ENCODE measurements around the gene VPS72. TPM values are rescaled to one million over a fixed set of nuclear protein-coding genes. Genes with fewer than 3 reads are reported as not detected.
A peak's percentile ranks its signal among the peaks of the same experiment; 100 is the strongest.
"Not testable (repeated sequence)": the region's sequence is repeated elsewhere in the genome, so short reads cannot be mapped to it uniquely, and the experiment has no call there.

The VPS72 gene
- total RNA-seq, 1 donor from 2014 or later, result 35.0 TPM

- peak overlapping the region; percentile 82 for H3K27ac ChIP-seq (ENCODE audit: low read depth, low read length)
- H3K27me3 ChIP-seq (ENCODE audit: control insufficient read depth in 3 of 3, insufficient read depth in 3 of 3, low read length in 3 of 3), result not testable (repeated sequence)
- peak overlapping the region; percentile 87 to 95 (median 94) for H3K9ac ChIP-seq (ENCODE audit: low read depth in 1 of 3, low read length in 3 of 3)
Measured at GRCh38 chr1:151188667-151189066, 1.3 kb downstream of the VPS72 start.

GRCh38 chr1:151187205-151187604 lies 2.8 kb downstream of the VPS72 start:
- Histone ChIP-seq H3K36me3 (ENCODE audit: control insufficient read depth in 3 of 3, insufficient read depth in 3 of 3, low read length in 3 of 3) (peaks cover 20 to 34% (median 31%) of the 10 kb centered on the region in 3 donors), H3K27ac (ENCODE audit: low read depth, low read length) (peak overlapping the region; percentile 82), H3K27me3 (ENCODE audit: control insufficient read depth in 3 of 3, insufficient read depth in 3 of 3, low read length in 3 of 3) (no peaks in the 10 kb centered on the region), H3K9me3 (ENCODE audit: control insufficient read depth in 3 of 3, low read length in 3 of 3) (no peaks in the 10 kb centered on the region), H3K9ac (ENCODE audit: low read depth in 1 of 3, low read length in 3 of 3) (peak overlapping the region in 2 of 3 donors; percentile 34 to 42), H3K4me1 (ENCODE audit: control insufficient read depth in 3 of 3, insufficient read depth in 3 of 3, low read length in 3 of 3) (peaks cover 24 to 32% (median 30%) of the 10 kb centered on the region in 3 donors), H3K4me3 (ENCODE audit: low read length in 3 of 3) (no peak overlapping the region)

More at GRCh38 chr1:151188667-151189066, 1.3 kb downstream of the VPS72 start:
- H3K36me3 ChIP-seq (ENCODE audit: control insufficient read depth in 3 of 3, insufficient read depth in 3 of 3, low read length in 3 of 3), result peaks cover 13 to 21% (median 19%) of the 10 kb centered on the region in 3 donors
- H3K9me3 ChIP-seq (ENCODE audit: control insufficient read depth in 3 of 3, low read length in 3 of 3), result not testable (repeated sequence)
- H3K4me3 ChIP-seq (ENCODE audit: low read length in 3 of 3), result peak overlapping the region; percentile 79 to 95 (median 94)
- H3K4me1 ChIP-seq (ENCODE audit: control insufficient read depth in 3 of 3, insufficient read depth in 3 of 3, low read length in 3 of 3), result peaks cover 24 to 32% (median 30%) of the 10 kb centered on the region in 3 donors

GRCh38 chr1:151184211-151184610 lies 5.8 kb downstream of the VPS72 start:
- Histone ChIP-seq H3K36me3 (ENCODE audit: control insufficient read depth in 3 of 3, insufficient read depth in 3 of 3, low read length in 3 of 3) (peaks cover 40 to 57% (median 49%) of the 10 kb centered on the region in 3 donors), H3K9me3 (ENCODE audit: control insufficient read depth in 3 of 3, low read length in 3 of 3) (no peaks in the 10 kb centered on the region), H3K27me3 (ENCODE audit: control insufficient read depth in 3 of 3, insufficient read depth in 3 of 3, low read length in 3 of 3) (no peaks in the 10 kb centered on the region), H3K4me1 (ENCODE audit: control insufficient read depth in 3 of 3, insufficient read depth in 3 of 3, low read length in 3 of 3) (peaks cover 22 to 28% (median 28%) of the 10 kb centered on the region in 3 donors), H3K9ac (ENCODE audit: low read depth in 1 of 3, low read length in 3 of 3) (no peak overlapping the region), H3K4me3 (ENCODE audit: low read length in 3 of 3) (no peak overlapping the region), H3K27ac (ENCODE audit: low read depth, low read length) (no peak overlapping the region)

GRCh38 chr1:151176514-151177045 lies 13.4 kb downstream of the VPS72 start:
- Histone ChIP-seq H3K27ac (ENCODE audit: low read depth, low read length) (peak overlapping the region; percentile 90), H3K27me3 (ENCODE audit: control insufficient read depth in 3 of 3, insufficient read depth in 3 of 3, low read length in 3 of 3) (no peaks in the 10 kb centered on the region), H3K4me3 (ENCODE audit: low read length in 3 of 3) (no peak overlapping the region), H3K4me1 (ENCODE audit: control insufficient read depth in 3 of 3, insufficient read depth in 3 of 3, low read length in 3 of 3) (peaks cover 14 to 26% (median 22%) of the 10 kb centered on the region in 3 donors), H3K9me3 (ENCODE audit: control insufficient read depth in 3 of 3, low read length in 3 of 3) (no peaks in the 10 kb centered on the region), H3K9ac (ENCODE audit: low read depth in 1 of 3, low read length in 3 of 3) (peak overlapping the region in 2 of 3 donors; percentile 33 to 92), H3K36me3 (ENCODE audit: control insufficient read depth in 3 of 3, insufficient read depth in 3 of 3, low read length in 3 of 3) (peaks cover 45 to 59% (median 55%) of the 10 kb centered on the region in 3 donors)

GRCh38 chr1:151175863-151176262 lies 14.1 kb downstream of the VPS72 start, which contains the start of gene TMOD4:
Gene TMOD4, minus strand, starts transcription at chr1:151175981. Its CDS starts 1,106 bp downstream, at chr1:151174875.
- H3K4me1 ChIP-seq (ENCODE audit: control insufficient read depth in 3 of 3, insufficient read depth in 3 of 3, low read length in 3 of 3), result peaks cover 21 to 34% (median 29%) of the 10 kb centered on the region in 3 donors

GRCh38 chr1:151175041-151175741 lies 14.8 kb downstream of the VPS72 start:
- peak overlapping the region; percentile 80 to 92 (median 90) for H3K9ac ChIP-seq (ENCODE audit: low read depth in 1 of 3, low read length in 3 of 3)
- no peaks in the 10 kb centered on the region for H3K9me3 ChIP-seq (ENCODE audit: control insufficient read depth in 3 of 3, low read length in 3 of 3)
- peaks cover 48 to 60% (median 48%) of the 10 kb centered on the region in 3 donors for H3K36me3 ChIP-seq (ENCODE audit: control insufficient read depth in 3 of 3, insufficient read depth in 3 of 3, low read length in 3 of 3)
- H3K4me3 ChIP-seq (ENCODE audit: low read length in 3 of 3), result peak overlapping the region; percentile 68 to 90 (median 90)
- H3K4me1 ChIP-seq (ENCODE audit: control insufficient read depth in 3 of 3, insufficient read depth in 3 of 3, low read length in 3 of 3), result peaks cover 27 to 40% (median 36%) of the 10 kb centered on the region in 3 donors
- H3K27ac ChIP-seq (ENCODE audit: low read depth, low read length), result peak overlapping the region; percentile 90
- H3K27me3 ChIP-seq (ENCODE audit: control insufficient read depth in 3 of 3, insufficient read depth in 3 of 3, low read length in 3 of 3), result no peaks in the 10 kb centered on the region

More at GRCh38 chr1:151175863-151176262, 14.1 kb downstream of the VPS72 start, which contains the start of gene TMOD4:
- peak within 1 kb of the TSS; percentile 68 to 90 (median 90) for H3K4me3 ChIP-seq (ENCODE audit: low read length in 3 of 3)
- H3K36me3 ChIP-seq (ENCODE audit: control insufficient read depth in 3 of 3, insufficient read depth in 3 of 3, low read length in 3 of 3), result peaks cover 46 to 60% (median 54%) of the 10 kb centered on the region in 3 donors
- no peaks in the 10 kb centered on the region for H3K9me3 ChIP-seq (ENCODE audit: control insufficient read depth in 3 of 3, low read length in 3 of 3)
- H3K27me3 ChIP-seq (ENCODE audit: control insufficient read depth in 3 of 3, insufficient read depth in 3 of 3, low read length in 3 of 3), result no peaks in the 10 kb centered on the region
- H3K27ac ChIP-seq (ENCODE audit: low read depth, low read length), result peak within 1 kb of the TSS; percentile 90
- H3K9ac ChIP-seq (ENCODE audit: low read depth in 1 of 3, low read length in 3 of 3), result peak within 1 kb of the TSS; percentile 80 to 92 (median 90)

- peak overlapping the region; percentile 25 to 92 (median 69) for H3K9ac ChIP-seq (ENCODE audit: low read depth in 1 of 3, low read length in 3 of 3)
- H3K9me3 ChIP-seq (ENCODE audit: control insufficient read depth in 3 of 3, low read length in 3 of 3), result no peaks in the 10 kb centered on the region
- peaks cover 39 to 42% (median 40%) of the 10 kb centered on the region in 3 donors for H3K36me3 ChIP-seq (ENCODE audit: control insufficient read depth in 3 of 3, insufficient read depth in 3 of 3, low read length in 3 of 3)
- H3K4me3 ChIP-seq (ENCODE audit: low read length in 3 of 3), result peak overlapping the region; percentile 44 to 67 (median 67)
- no peaks in the 10 kb centered on the region for H3K27me3 ChIP-seq (ENCODE audit: control insufficient read depth in 3 of 3, insufficient read depth in 3 of 3, low read length in 3 of 3)
- H3K27ac ChIP-seq (ENCODE audit: low read depth, low read length), result peak overlapping the region; percentile 93
- peaks cover 52 to 70% (median 58%) of the 10 kb centered on the region in 3 donors for H3K4me1 ChIP-seq (ENCODE audit: control insufficient read depth in 3 of 3, insufficient read depth in 3 of 3, low read length in 3 of 3)
Measured at GRCh38 chr1:151171190-151171589, 18.8 kb downstream of the VPS72 start.

- Histone ChIP-seq H3K9ac (ENCODE audit: low read depth in 1 of 3, low read length in 3 of 3) (peak overlapping the region; percentile 82 to 97 (median 95)), H3K9me3 (ENCODE audit: control insufficient read depth in 3 of 3, low read length in 3 of 3) (no peaks in the 10 kb centered on the region), H3K27ac (ENCODE audit: low read depth, low read length) (peak overlapping the region; percentile 79), H3K4me3 (ENCODE audit: low read length in 3 of 3) (peak overlapping the region; percentile 83 to 99 (median 99)), H3K36me3 (ENCODE audit: control insufficient read depth in 3 of 3, insufficient read depth in 3 of 3, low read length in 3 of 3) (peaks cover 19 to 34% (median 26%) of the 10 kb centered on the region in 3 donors), H3K27me3 (ENCODE audit: control insufficient read depth in 3 of 3, insufficient read depth in 3 of 3, low read length in 3 of 3) (no peaks in the 10 kb centered on the region), H3K4me1 (ENCODE audit: control insufficient read depth in 3 of 3, insufficient read depth in 3 of 3, low read length in 3 of 3) (peaks cover 55 to 65% (median 56%) of the 10 kb centered on the region in 3 donors)
Measured at GRCh38 chr1:151167116-151167515, 22.9 kb downstream of the VPS72 start.

GRCh38 chr1:151166505-151166956 lies 23.5 kb downstream of the VPS72 start:
- Histone ChIP-seq H3K4me1 (ENCODE audit: control insufficient read depth in 3 of 3, insufficient read depth in 3 of 3, low read length in 3 of 3) (peaks cover 49 to 60% (median 50%) of the 10 kb centered on the region in 3 donors), H3K27ac (ENCODE audit: low read depth, low read length) (peak overlapping the region; percentile 79), H3K27me3 (ENCODE audit: control insufficient read depth in 3 of 3, insufficient read depth in 3 of 3, low read length in 3 of 3) (no peaks in the 10 kb centered on the region), H3K9ac (ENCODE audit: low read depth in 1 of 3, low read length in 3 of 3) (peak overlapping the region; percentile 82 to 97 (median 95)), H3K4me3 (ENCODE audit: low read length in 3 of 3) (peak overlapping the region; percentile 83 to 99 (median 99)), H3K36me3 (ENCODE audit: control insufficient read depth in 3 of 3, insufficient read depth in 3 of 3, low read length in 3 of 3) (peaks cover 19 to 37% (median 26%) of the 10 kb centered on the region in 3 donors), H3K9me3 (ENCODE audit: control insufficient read depth in 3 of 3, low read length in 3 of 3) (no peaks in the 10 kb centered on the region)
